GM18526 (cell line): ENCODE data around the gene MAN2B1.

Experiments used
- POLR2A ChIP-seq: IDR thresholded peaks from 3 replicates; pipeline ENCODE4 v1.6.1; 2011; ENCODE audit not compliant: insufficient read length; ENCODE audit errors: extremely low read depth

Gene MAN2B1

GRCh38 chr19:12666265-12667048 lies at the start of gene MAN2B1, which contains the start of gene WDR83:
MAN2B1 (minus strand) TSS chr19:12666742; CDS start chr19:12666701, 41 bp downstream.
WDR83 (plus strand) TSS chr19:12666807; CDS start chr19:12669791, 2,984 bp downstream.
- peak; percentile 74 for TF ChIP-seq POLR2A

GRCh38 chr19:12715929-12716328 lies 49.4 kb upstream of the MAN2B1 start:
- no peak for TF ChIP-seq POLR2A

GRCh38 chr19:12715102-12715501 lies 48.6 kb upstream of the MAN2B1 start:
- no peak for TF ChIP-seq POLR2A

GRCh38 chr19:12711187-12711586 lies 44.6 kb upstream of the MAN2B1 start:
- no peak for TF ChIP-seq POLR2A

- no peak for TF ChIP-seq POLR2A
These were observed 42.1 kb upstream of the MAN2B1 start for GRCh38 chr19:12708641-12709040.

- no peak for TF ChIP-seq POLR2A
These were observed 39.8 kb upstream of the MAN2B1 start for GRCh38 chr19:12706332-12706718.

GRCh38 chr19:12705654-12706331 lies 39.3 kb upstream of the MAN2B1 start:
- no peak for TF ChIP-seq POLR2A

- no peak for TF ChIP-seq POLR2A
These were observed 38.6 kb upstream of the MAN2B1 start for GRCh38 chr19:12705169-12705568.

GRCh38 chr19:12703046-12703445 lies 36.5 kb upstream of the MAN2B1 start:
- TF ChIP-seq POLR2A: no peak

GRCh38 chr19:12701596-12702282 lies 35.2 kb upstream of the MAN2B1 start:
- no peak for TF ChIP-seq POLR2A

GRCh38 chr19:12698138-12698537 lies 31.6 kb upstream of the MAN2B1 start:
- no peak for TF ChIP-seq POLR2A

- peak; percentile 68 for TF ChIP-seq POLR2A
These were observed 30.1 kb upstream of the MAN2B1 start, which contains the start of gene FBXW9 for GRCh38 chr19:12696366-12697335. FBXW9 (minus strand) TSS chr19:12696631; CDS start chr19:12696581, 50 bp downstream.

- TF ChIP-seq POLR2A: no peak
These were observed 29.4 kb upstream of the MAN2B1 start for GRCh38 chr19:12695997-12696365.

GRCh38 chr19:12695514-12695913 lies 29.0 kb upstream of the MAN2B1 start:
- TF ChIP-seq POLR2A: no peak

- no peak for TF ChIP-seq POLR2A
These were observed 28.6 kb upstream of the MAN2B1 start for GRCh38 chr19:12695096-12695495.

- no peak for TF ChIP-seq POLR2A
These were observed 28.1 kb upstream of the MAN2B1 start for GRCh38 chr19:12694641-12695040.
